Measurements from ENCODE around the gene MASP1.

DNA sequence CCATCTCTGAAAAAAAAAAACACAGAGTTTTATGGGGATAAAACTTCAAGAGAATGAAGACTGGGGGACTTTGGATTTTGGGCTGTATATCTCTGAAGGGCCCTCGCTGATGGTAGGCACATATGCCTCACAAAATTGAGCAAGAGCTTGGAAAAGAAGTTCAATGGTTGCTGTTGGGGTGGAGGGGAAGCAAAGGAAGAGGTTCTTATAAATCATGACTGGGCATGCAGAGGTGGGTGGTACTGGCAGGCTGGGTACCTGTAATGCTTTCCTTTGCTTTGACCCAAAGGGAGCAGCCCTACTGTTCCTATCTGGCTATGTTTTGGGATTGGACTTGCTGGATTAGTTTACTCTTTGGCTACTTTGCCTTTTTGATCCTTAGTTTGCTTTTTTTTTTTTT is 100.3 kb downstream of the MASP1 start:
- TF ChIP-seq, protein P1, sequence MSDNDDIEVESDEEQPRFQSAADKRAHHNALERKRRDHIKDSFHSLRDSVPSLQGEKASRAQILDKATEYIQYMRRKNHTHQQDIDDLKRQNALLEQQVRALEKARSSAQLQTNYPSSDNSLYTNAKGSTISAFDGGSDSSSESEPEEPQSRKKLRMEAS (IDR thresholded peaks at IDR 0.05): no peak
- TF ChIP-seq TAF1 (IDR thresholded peaks at IDR 0.05; ENCODE audit: low read depth): no peak
- no peak for TF ChIP-seq EP300 (IDR thresholded peaks at IDR 0.05; ENCODE audit: borderline replicate concordance)
- no peak for TF ChIP-seq ZBTB7A (IDR thresholded peaks at IDR 0.05; ENCODE audit: low read depth)
- no peak for TF ChIP-seq EGR1 (IDR thresholded peaks at IDR 0.05)
- TF ChIP-seq TCF12 (IDR thresholded peaks at IDR 0.05; ENCODE audit: low read depth): no peak
- TF ChIP-seq, protein P2, sequence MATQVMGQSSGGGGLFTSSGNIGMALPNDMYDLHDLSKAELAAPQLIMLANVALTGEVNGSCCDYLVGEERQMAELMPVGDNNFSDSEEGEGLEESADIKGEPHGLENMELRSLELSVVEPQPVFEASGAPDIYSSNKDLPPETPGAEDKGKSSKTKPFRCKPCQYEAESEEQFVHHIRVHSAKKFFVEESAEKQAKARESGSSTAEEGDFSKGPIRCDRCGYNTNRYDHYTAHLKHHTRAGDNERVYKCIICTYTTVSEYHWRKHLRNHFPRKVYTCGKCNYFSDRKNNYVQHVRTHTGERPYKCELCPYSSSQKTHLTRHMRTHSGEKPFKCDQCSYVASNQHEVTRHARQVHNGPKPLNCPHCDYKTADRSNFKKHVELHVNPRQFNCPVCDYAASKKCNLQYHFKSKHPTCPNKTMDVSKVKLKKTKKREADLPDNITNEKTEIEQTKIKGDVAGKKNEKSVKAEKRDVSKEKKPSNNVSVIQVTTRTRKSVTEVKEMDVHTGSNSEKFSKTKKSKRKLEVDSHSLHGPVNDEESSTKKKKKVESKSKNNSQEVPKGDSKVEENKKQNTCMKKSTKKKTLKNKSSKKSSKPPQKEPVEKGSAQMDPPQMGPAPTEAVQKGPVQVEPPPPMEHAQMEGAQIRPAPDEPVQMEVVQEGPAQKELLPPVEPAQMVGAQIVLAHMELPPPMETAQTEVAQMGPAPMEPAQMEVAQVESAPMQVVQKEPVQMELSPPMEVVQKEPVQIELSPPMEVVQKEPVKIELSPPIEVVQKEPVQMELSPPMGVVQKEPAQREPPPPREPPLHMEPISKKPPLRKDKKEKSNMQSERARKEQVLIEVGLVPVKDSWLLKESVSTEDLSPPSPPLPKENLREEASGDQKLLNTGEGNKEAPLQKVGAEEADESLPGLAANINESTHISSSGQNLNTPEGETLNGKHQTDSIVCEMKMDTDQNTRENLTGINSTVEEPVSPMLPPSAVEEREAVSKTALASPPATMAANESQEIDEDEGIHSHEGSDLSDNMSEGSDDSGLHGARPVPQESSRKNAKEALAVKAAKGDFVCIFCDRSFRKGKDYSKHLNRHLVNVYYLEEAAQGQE (IDR thresholded peaks at IDR 0.05; ENCODE audit: low read depth): no peak
- TF ChIP-seq, protein P3, sequence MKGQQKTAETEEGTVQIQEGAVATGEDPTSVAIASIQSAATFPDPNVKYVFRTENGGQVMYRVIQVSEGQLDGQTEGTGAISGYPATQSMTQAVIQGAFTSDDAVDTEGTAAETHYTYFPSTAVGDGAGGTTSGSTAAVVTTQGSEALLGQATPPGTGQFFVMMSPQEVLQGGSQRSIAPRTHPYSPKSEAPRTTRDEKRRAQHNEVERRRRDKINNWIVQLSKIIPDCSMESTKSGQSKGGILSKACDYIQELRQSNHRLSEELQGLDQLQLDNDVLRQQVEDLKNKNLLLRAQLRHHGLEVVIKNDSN (IDR thresholded peaks at IDR 0.05): no peak
